AG04449 (cell line): Measurements from ENCODE around the gene PNMA1.

Source experiments
- CTCF ChIA-PET: fragments of 350-600 bp; formaldehyde crosslinking; extraction: SDS; loops from one replicate; lab custom pipeline; 2021; ENCODE audit warnings: antibody characterized with exemption; lab: Yijun Ruan, JAX
- POLR2A ChIA-PET: fragments of 400-600, 350-600 bp; formaldehyde crosslinking; extraction: SDS; loops from one replicate; lab custom pipeline; 2020; ENCODE audit warnings: antibody characterized with exemption, inconsistent platforms; lab: Yijun Ruan, JAX
- DNase-seq: peaks from one replicate; pipeline ENCODE4 v3.0.0-alpha.2; 2010; ENCODE audit warnings: low read depth, low spot score
- H3K4me3 ChIP-seq: 2 replicates; pipeline ENCODE4 v1.5.1; 2011; ENCODE audit warnings: low read depth, mild to moderate bottlenecking, control low read depth, low read length
- CTCF ChIP-seq: IDR thresholded peaks from one replicate; pipeline ENCODE4 v1.5.1; 2011; ENCODE audit warnings: mild to moderate bottlenecking, moderate library complexity, low read length, control low read depth, inconsistent platforms; ENCODE audit not compliant: insufficient read depth; ENCODE audit errors: missing control alignments

The PNMA1 gene

GRCh38 chr14:73695082-73695481, 19.1 kb downstream of the PNMA1 start:
- no peak for TF ChIP-seq CTCF
- CTCF ChIA-PET, result no interaction called here

GRCh38 chr14:73694083-73694482, 20.1 kb downstream of the PNMA1 start:
- ChIA-PET CTCF (interaction anchor here (0.6 kb wide), 1 partner anchor 31 kb away, joined by 4 read pairs; no protein-coding TSS in a partner anchor), POLR2A (no interaction called here)
- no peak for DNase-seq
- no peak overlapping the region for H3K4me3 ChIP-seq
- no peak for TF ChIP-seq CTCF

More at GRCh38 chr14:73695082-73695481, 19.1 kb downstream of the PNMA1 start:
- POLR2A ChIA-PET, result no interaction called here
- DNase-seq, result no peak
- no peak overlapping the region for H3K4me3 ChIP-seq

- CTCF ChIA-PET, result interaction anchor here (1.2 to 2.8 kb wide), 3 partner anchors 14 to 46 kb away, joined by 3 to 9 read pairs (median 3); no protein-coding TSS in a partner anchor
- H3K4me3 ChIP-seq, result no peak overlapping the region
- DNase-seq, result no peak
- TF ChIP-seq CTCF, result no peak
- POLR2A ChIA-PET, result interaction anchor here (1.4 kb wide), 1 partner anchor 24 kb away, joined by 3 read pairs; no protein-coding TSS in a partner anchor
These were observed 27.3 kb downstream of the PNMA1 start for GRCh38 chr14:73686901-73687300.

GRCh38 chr14:73685328-73685727, 28.9 kb downstream of the PNMA1 start:
- no peak for DNase-seq
- no peak overlapping the region for H3K4me3 ChIP-seq
- ChIA-PET POLR2A (no interaction called here), CTCF (no interaction called here)
- TF ChIP-seq CTCF, result no peak

GRCh38 chr14:73684627-73685026, 29.6 kb downstream of the PNMA1 start:
- ChIA-PET POLR2A (no interaction called here), CTCF (no interaction called here)
- TF ChIP-seq CTCF, result no peak
- DNase-seq, result no peak
- H3K4me3 ChIP-seq, result no peak overlapping the region

- no peak overlapping the region for H3K4me3 ChIP-seq
- POLR2A ChIA-PET, result no interaction called here
- CTCF ChIA-PET, result interaction anchor here (2.1 kb wide), 1 partner anchor 18 kb away, joined by 10 read pairs; no protein-coding TSS in a partner anchor
- no peak for DNase-seq
- TF ChIP-seq CTCF, result no peak
These were observed 33.4 kb downstream of the PNMA1 start for GRCh38 chr14:73680821-73681220.
